IMR-90 (cell line): ENCODE data around the gene POR. TPM values are rescaled to one million over a fixed set of nuclear protein-coding genes. Genes with fewer than 3 reads are reported as not detected.

Source experiments
- ATAC-seq: fragments of 200-7000 bp; cut with Tn5 transposase; 2 replicates; pipeline ENCODE4 v1.9.1; 2020; ENCODE audit warnings: low read depth, mild to moderate bottlenecking, moderate library complexity
- BruUV-seq: library from RNA; stranded (reverse); fragments of 400-500 nt; replicated peaks from 2 replicates; lab custom pipeline; 2021; lab: Mats Ljungman, UMichigan
- CTCF ChIA-PET: fragments of 300-600 bp; formaldehyde crosslinking; extraction: SDS; loops from one replicate; lab custom pipeline; 2021; ENCODE audit warnings: antibody characterized with exemption; lab: Yijun Ruan, JAX
- POLR2A ChIA-PET: fragments of 300-600 bp; sonication (Branson Sonifier 250); formaldehyde crosslinking; loops from one replicate; lab custom pipeline; 2022; ENCODE audit warnings: antibody characterized with exemption; ENCODE audit not compliant: unreplicated experiment; lab: Charles Lee
- DNase-seq: peaks from one replicate; pipeline ENCODE4 v3.0.0; 2013
- H2AFZ ChIP-seq: replicated peaks from 2 replicates; pipeline ENCODE3; 2013; ENCODE audit warnings: low read length, mild to moderate bottlenecking; ENCODE audit not compliant: poor library complexity
- H2AK5ac ChIP-seq: 2 replicates; pipeline ENCODE4 v1.6.1; 2013; ENCODE audit warnings: low read depth, low read length, inconsistent platforms
- H2AK9ac ChIP-seq: replicated peaks from 2 replicates; pipeline ENCODE3; 2013; ENCODE audit warnings: mild to moderate bottlenecking, low read depth, low read length, moderate library complexity; ENCODE audit not compliant: poor library complexity
- H2BK120ac ChIP-seq: 2 replicates; pipeline ENCODE4 v1.6.1; 2013; ENCODE audit warnings: low read depth, low read length, inconsistent platforms
- H2BK15ac ChIP-seq: 3 replicates; pipeline ENCODE4 v1.6.1; 2013; ENCODE audit warnings: low read depth, low read length, inconsistent platforms
- H2BK20ac ChIP-seq: 2 replicates; pipeline ENCODE4 v1.6.1; 2013; ENCODE audit warnings: low read depth, mild to moderate bottlenecking, inconsistent platforms, low read length, moderate library complexity
- H2BK5ac ChIP-seq: 2 replicates; pipeline ENCODE4 v1.6.1; 2013; ENCODE audit warnings: mild to moderate bottlenecking, low read depth, low read length, inconsistent platforms; ENCODE audit not compliant: poor library complexity, severe bottlenecking
- H3K14ac ChIP-seq: replicated peaks from 2 replicates; pipeline ENCODE4 v1.6.1; 2013; ENCODE audit warnings: low read depth, low read length, inconsistent platforms
- H3K18ac ChIP-seq: 2 replicates; pipeline ENCODE4 v1.6.1; 2013; ENCODE audit warnings: low read depth, low read length, control low read depth
- H3K23ac ChIP-seq: 2 replicates; pipeline ENCODE4 v1.6.1; 2013; ENCODE audit warnings: low read depth, low read length, inconsistent platforms
- H3K27ac ChIP-seq: 2 replicates; pipeline ENCODE4 v1.5.1; 2013; ENCODE audit warnings: mild to moderate bottlenecking, control low read depth, low read length; ENCODE audit not compliant: insufficient read depth
- H3K27me3 ChIP-seq: 2 replicates; pipeline ENCODE4 v1.6.1; 2013; ENCODE audit warnings: low read length; ENCODE audit not compliant: control insufficient read depth, insufficient read depth
- H3K36me3 ChIP-seq: 2 replicates; pipeline ENCODE4 v1.6.1; 2013; ENCODE audit warnings: low read length, mixed read lengths; ENCODE audit not compliant: control insufficient read depth, insufficient read depth
- H3K4ac ChIP-seq: 2 replicates; pipeline ENCODE4 v1.6.1; 2013; ENCODE audit warnings: low read depth, low read length, inconsistent platforms
- H3K4me1 ChIP-seq: 2 replicates; pipeline ENCODE4 v1.6.1; 2013; ENCODE audit warnings: low read length, mixed read lengths; ENCODE audit not compliant: control insufficient read depth, insufficient read depth
- H3K4me2 ChIP-seq: 2 replicates; pipeline ENCODE4 v1.6.1; 2013; ENCODE audit warnings: low read depth, mild to moderate bottlenecking, control low read depth, low read length, moderate library complexity
- H3K4me3 ChIP-seq: 2 replicates; pipeline ENCODE4 v1.5.1; 2013; ENCODE audit warnings: low read depth, mild to moderate bottlenecking, control low read depth, low read length, moderate library complexity; ENCODE audit not compliant: insufficient read depth
- H3K56ac ChIP-seq: 2 replicates; pipeline ENCODE4 v1.6.1; 2013; ENCODE audit warnings: low read length, inconsistent platforms; ENCODE audit not compliant: insufficient read depth; ENCODE audit errors: extremely low read depth
- H3K79me1 ChIP-seq, 2 experiments: 2 replicates each; pipeline ENCODE4 v1.6.1; 2013; ENCODE audit warnings: low read length in 2 of 2, inconsistent platforms in 1 of 2, low read depth in 1 of 2
- H3K9ac ChIP-seq: 2 replicates; pipeline ENCODE4 v1.6.1; 2013; ENCODE audit warnings: low read depth, low read length, control low read depth
- H3K9me1 ChIP-seq: 2 replicates; pipeline ENCODE4 v1.6.1; 2013; ENCODE audit warnings: low read length, inconsistent platforms; ENCODE audit not compliant: insufficient read depth
- H3K9me3 ChIP-seq: 2 replicates; pipeline ENCODE4 v1.6.1; 2013; ENCODE audit warnings: low read length; ENCODE audit not compliant: control insufficient read depth, insufficient read depth
- H4K20me1 ChIP-seq: 2 replicates; pipeline ENCODE4 v1.6.1; 2013; ENCODE audit warnings: low read length, inconsistent platforms; ENCODE audit not compliant: insufficient read depth
- H4K5ac ChIP-seq: 2 replicates; pipeline ENCODE4 v1.6.1; 2013; ENCODE audit warnings: mild to moderate bottlenecking, low read depth, low read length, control low read depth
- H4K8ac ChIP-seq, 2 experiments: 2 replicates each; pipeline ENCODE4 v1.6.1; 2013; ENCODE audit warnings: low read depth in 2 of 2, low read length in 2 of 2, control low read depth in 1 of 2, inconsistent platforms in 1 of 2
- H4K91ac ChIP-seq: 2 replicates; pipeline ENCODE4 v1.6.1; 2013; ENCODE audit warnings: low read depth, low read length, inconsistent platforms; ENCODE audit not compliant: insufficient read depth
- CEBPB ChIP-seq: IDR thresholded peaks from 2 replicates; pipeline ENCODE4 v1.6.1; 2012; ENCODE audit warnings: low read depth, low read length, improper control_type of control experiment
- MAZ ChIP-seq: IDR thresholded peaks from 2 replicates; pipeline ENCODE4 v1.6.1; 2012; ENCODE audit warnings: low read depth, mild to moderate bottlenecking, low read length, improper control_type of control experiment, moderate library complexity, borderline replicate concordance
- NFE2L2 ChIP-seq: fragments of 150-350 bp; IDR thresholded peaks from 2 replicates; pipeline ENCODE4 v1.6.1; 2016; ENCODE audit warnings: low read depth, mild to moderate bottlenecking, low read length
- WGBS, 2 experiments: methylation state at CpG; one replicate each; pipeline versions ENCODE4 v1.1.5 to v1.1.7; 2013; ENCODE audit warnings: missing lambda C conversion rate in 2 of 2; ENCODE audit not compliant: insufficient read length in 1 of 2; ENCODE audit errors: extremely low coverage in 2 of 2; 5-methylcytosine and 5-hydroxymethylcytosine counted together
- dilution Hi-C: fragments of 300-500 bp; cut with HindIII; formaldehyde crosslinking; loops from one replicate; pipeline ENCODE4 v1.14.3; 2018; ENCODE audit warnings: low sequenced_read_pairs; ENCODE audit not compliant: unreplicated experiment
- in situ Hi-C: fragments of 300-500 bp; cut with MboI; formaldehyde crosslinking; loops from 3 replicates; pipeline ENCODE4 v1.14.3; 2019; ENCODE audit warnings: low sequenced_read_pairs, inconsistent platforms, mixed read lengths
- intact Hi-C: fragments of 100-400 bp; cut with micrococcal nuclease; formaldehyde crosslinking; loops from 2 replicates; pipeline ENCODE4 v1.10.0; 2022
- polyA plus RNA-seq, 3 experiments: library from polyadenylated mRNA; depleted of rRNA; stranded (reverse); fragments of >200 nt; gene quantifications; 2 replicates each; pipeline ENCODE4 v1.2.3, GENCODE V29; 2012; ENCODE audit warnings: low replicate concordance in 1 of 3
- total RNA-seq: library from RNA; depleted of rRNA; stranded (reverse); fragments of >200 nt; gene quantifications from 2 replicates; pipeline ENCODE4 v1.2.3, GENCODE V29; 2012

Gene POR
- total and polyA plus RNA-seq, 2 of the 4 experiments (the other 2 are of a cell fraction): 25.5 to 42.2 TPM

DNA sequence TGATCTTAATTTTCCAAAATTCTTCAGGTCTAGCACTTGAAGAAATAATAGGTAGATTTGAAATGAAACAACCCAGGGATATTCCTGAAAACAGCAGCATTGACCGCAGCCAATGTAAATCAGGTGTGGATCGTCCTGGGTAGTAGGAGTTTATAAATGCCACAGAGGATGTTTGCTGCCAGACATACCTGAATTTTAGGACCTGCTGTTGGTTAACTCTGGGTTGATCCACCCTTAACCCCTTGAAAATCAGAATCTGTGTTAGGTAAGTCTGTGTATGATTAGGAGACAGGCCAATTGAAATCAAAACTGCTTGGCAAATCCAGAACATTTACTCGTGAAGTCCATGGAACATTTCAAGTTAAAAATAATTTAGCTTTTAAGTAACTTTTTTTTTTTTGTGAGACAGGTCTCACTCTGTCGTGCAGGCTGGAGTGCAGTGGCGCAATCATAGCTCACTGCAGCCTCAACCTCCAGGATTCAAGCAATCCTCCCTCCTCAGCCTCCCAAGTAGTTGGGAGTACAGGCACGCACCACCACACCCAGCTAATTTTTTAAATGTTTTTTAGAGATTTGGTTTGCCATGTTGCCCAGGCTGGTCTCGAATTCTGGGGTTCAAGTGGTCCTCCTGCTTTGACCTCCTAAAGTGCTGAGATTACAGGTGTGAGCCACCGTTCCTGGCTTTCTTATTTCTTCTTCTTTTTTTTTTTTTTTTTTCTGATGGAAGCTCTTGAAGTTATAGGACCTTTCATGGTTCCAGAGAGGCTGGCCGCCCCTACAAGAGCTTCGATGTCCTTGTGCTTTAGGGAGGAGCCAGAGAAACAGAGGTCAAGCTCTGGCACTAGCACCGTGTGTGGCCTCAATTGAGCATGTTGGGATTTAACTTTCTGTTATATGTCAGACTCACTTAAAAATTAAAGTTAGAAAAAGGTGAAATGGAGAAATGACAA is 2.0 kb downstream of the POR start:
- DNase-seq (no peak), ATAC-seq (no peak)
- dilution Hi-C loops: no loop called here
- no peak overlapping the region for H2AK9ac ChIP-seq
- H3K36me3 ChIP-seq: 0 out of 2 replicates have a peak, but pooled peaks cover 1% of the 10 kb centered on the region
- H2AK5ac ChIP-seq: no peak overlapping the region
- H2BK15ac ChIP-seq: no peak overlapping the region
- H3K4me3 ChIP-seq: no peak overlapping the region
- peaks cover 2% of the 10 kb centered on the region for H3K4me1 ChIP-seq
- H3K4me2 ChIP-seq: no peak overlapping the region
- H4K20me1 ChIP-seq: peaks cover 38% of the 10 kb centered on the region
- no peak overlapping the region for H4K5ac ChIP-seq
- H3K79me1 ChIP-seq: peaks cover 36 to 69% of the 10 kb centered on the region in 2 experiments
- no peak overlapping the region for H2BK20ac ChIP-seq
- no peak overlapping the region for H2BK5ac ChIP-seq
- H3K56ac ChIP-seq: no peak overlapping the region
- no TSS peak for BruUV-seq
- no peak overlapping the region for H3K18ac ChIP-seq
- no CpG with 5 or more reads among the region's 11 CpGs for WGBS, 2 experiments
- TF ChIP-seq CEBPB: no peak
- no peak for TF ChIP-seq NFE2L2
- no peak for TF ChIP-seq MAZ
- in situ Hi-C loops: no loop called here
- H3K27me3 ChIP-seq: no peaks in the 10 kb centered on the region
- H3K4ac ChIP-seq: no peak overlapping the region
- no peaks in the 10 kb centered on the region for H3K9me3 ChIP-seq
- intact Hi-C loops: loop anchor here (10.0 kb wide), 2 partner anchors 48 to 98 kb away; no protein-coding TSS in a partner anchor
- H2BK120ac ChIP-seq: no peak overlapping the region
- ChIA-PET POLR2A (no interaction called here), CTCF (interaction anchor here (0.9 kb wide), 1 partner anchor 8 kb away, joined by 3 read pairs; no protein-coding TSS in a partner anchor)
- no peak overlapping the region for H4K91ac ChIP-seq
- H3K9me1 ChIP-seq: peaks cover 19% of the 10 kb centered on the region
- H3K23ac ChIP-seq: no peak overlapping the region
- no peak overlapping the region for H3K14ac ChIP-seq
- no peak overlapping the region for H2AFZ ChIP-seq
- no peak overlapping the region for H3K27ac ChIP-seq
- H3K9ac ChIP-seq: no peak overlapping the region
- no peak overlapping the region for H4K8ac ChIP-seq
